ACC112 (cell line): ENCODE measurements around the gene TSPAN11.
"Not testable (repeated sequence)": the region's sequence is repeated elsewhere in the genome, so short reads cannot be mapped to it uniquely, and the experiment has no call there.

Experiments used
- H2AFZ ChIP-seq: fragments of 200-600 bp; sonication (generic); one replicate; pipeline ENCODE4 v1.6.0; 2017; ENCODE audit warnings: antibody characterized with exemption, low read length; ENCODE audit not compliant: unreplicated experiment
- H3K27ac ChIP-seq: fragments of 200-600 bp; sonication (generic); 2 replicates; pipeline ENCODE4 v1.5.1; 2014; ENCODE audit warnings: low read depth, mild to moderate bottlenecking, antibody characterized with exemption, low read length, moderate library complexity
- H3K27me3 ChIP-seq: fragments of 200-600 bp; sonication (generic); 2 replicates; pipeline ENCODE4 v1.6.1; 2014; ENCODE audit warnings: mild to moderate bottlenecking, antibody characterized with exemption, low read length, moderate library complexity, mixed read lengths; ENCODE audit not compliant: insufficient read depth
- H3K36me3 ChIP-seq: fragments of 200-600 bp; sonication (generic); 2 replicates; pipeline ENCODE4 v1.6.1; 2016; ENCODE audit warnings: mild to moderate bottlenecking, antibody characterized with exemption, low read length, moderate library complexity, mixed read lengths; ENCODE audit not compliant: insufficient read depth
- H3K4me1 ChIP-seq: fragments of 200-600 bp; sonication (generic); one replicate; pipeline ENCODE4 v1.6.1; 2016; ENCODE audit warnings: low read length, mixed read lengths; ENCODE audit not compliant: insufficient read depth, unreplicated experiment, control insufficient read depth
- H3K4me3 ChIP-seq: fragments of 200-600 bp; sonication (generic); 2 replicates; pipeline ENCODE4 v1.5.1; 2014; ENCODE audit warnings: mild to moderate bottlenecking, low read depth, low read length
- H3K79me2 ChIP-seq: fragments of 200-600 bp; sonication (generic); one replicate; pipeline ENCODE4 v1.6.0; 2016; ENCODE audit warnings: low read length; ENCODE audit not compliant: control insufficient read depth, unreplicated experiment, insufficient read depth

TSPAN11 gene

DNA sequence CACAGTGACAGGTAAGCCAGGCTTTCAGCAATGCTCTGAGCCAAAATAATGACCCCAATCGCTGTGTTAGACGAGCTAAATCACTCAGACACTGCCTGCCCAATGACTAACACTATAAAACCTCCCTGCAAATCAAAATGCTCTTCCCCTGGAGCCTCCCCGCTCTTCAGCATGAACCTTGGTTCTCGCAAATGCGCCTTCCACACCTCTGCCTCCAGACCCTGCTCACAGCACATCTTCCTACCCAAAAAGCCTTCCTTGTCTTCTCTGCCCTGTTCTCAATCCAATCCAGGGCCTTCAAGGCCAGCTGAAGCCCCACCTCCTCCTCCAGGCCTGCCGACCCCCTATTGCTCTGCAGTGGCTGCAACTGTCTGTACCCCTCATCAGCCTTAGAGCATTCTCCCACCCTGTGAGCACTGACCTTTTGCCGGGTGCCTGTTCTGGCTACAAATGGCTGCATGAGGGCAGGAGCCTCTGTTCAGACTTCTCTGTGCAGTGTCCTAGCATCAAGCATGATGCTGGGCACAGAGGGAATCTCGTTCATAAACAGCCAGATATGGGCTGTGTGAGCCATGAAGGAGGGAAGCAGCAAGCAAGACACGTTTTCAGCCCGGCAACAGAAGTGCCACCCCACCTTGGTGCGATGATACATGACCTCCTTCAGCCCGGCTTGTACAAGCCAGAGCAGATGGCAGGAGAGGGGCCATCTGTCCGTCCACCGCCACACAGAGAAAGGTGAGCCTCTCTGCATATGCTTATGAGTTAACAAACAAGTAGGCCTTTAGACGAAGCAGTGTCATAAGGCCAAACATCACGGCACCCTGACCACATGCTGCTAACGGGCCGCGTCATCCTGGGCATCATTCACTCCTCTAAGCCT is 82.7 kb downstream of the TSPAN11 start:
- no peak overlapping the region for H3K4me3 ChIP-seq
- H3K79me2 ChIP-seq: no peaks in the 10 kb centered on the region
- H3K36me3 ChIP-seq: no peaks in the 10 kb centered on the region
- H3K27me3 ChIP-seq: no peaks in the 10 kb centered on the region
- no peak overlapping the region for H2AFZ ChIP-seq
- no peak overlapping the region for H3K27ac ChIP-seq
- H3K4me1 ChIP-seq: peaks cover 18% of the 10 kb centered on the region

DNA sequence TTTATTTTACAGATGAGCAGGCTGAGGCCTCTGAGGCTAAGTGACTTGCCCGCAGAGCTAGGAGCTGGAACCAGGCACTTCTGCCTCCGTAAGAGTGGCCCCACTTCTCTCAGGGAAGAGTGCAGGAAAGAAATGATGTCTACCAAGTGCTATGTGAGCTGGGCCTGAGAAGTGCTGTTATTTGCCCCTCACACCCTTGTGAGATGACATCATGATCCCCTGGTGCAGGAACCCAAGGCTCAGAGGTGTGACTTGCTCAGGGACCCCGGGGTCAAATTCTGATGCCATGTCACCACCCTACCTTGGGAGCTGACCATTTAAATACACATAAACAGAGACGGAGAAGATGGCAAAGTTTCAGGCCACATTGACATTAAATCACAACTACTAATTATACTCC is 83.4 kb downstream of the TSPAN11 start:
- Histone ChIP-seq H3K27ac (no peak overlapping the region), H3K36me3 (no peaks in the 10 kb centered on the region), H3K4me3 (no peak overlapping the region), H2AFZ (no peak overlapping the region), H3K4me1 (peaks cover 17% of the 10 kb centered on the region), H3K79me2 (no peaks in the 10 kb centered on the region), H3K27me3 (0 out of 2 replicates have a peak, but pooled peaks cover 3% of the 10 kb centered on the region)

DNA sequence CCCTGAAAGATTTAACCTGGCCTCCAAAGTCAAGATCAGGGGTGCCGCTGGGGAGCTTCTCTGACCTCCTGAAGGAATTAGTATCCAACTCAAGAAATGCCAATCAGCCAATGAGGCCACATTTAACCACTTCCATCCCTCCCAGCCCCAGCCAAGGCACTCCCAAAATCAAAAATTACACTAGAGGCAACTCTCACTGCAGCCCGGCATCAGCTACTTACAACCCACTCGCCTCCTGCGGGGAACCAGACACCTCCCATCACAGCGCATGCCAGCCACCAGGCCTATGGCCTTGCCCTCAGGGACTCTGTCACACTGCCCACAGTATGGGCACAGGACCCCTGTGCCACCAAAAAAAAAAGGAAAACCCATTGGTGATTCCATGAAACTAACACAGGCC is 84.8 kb downstream of the TSPAN11 start:
- Histone ChIP-seq H3K27ac (no peak overlapping the region), H2AFZ (no peak overlapping the region), H3K79me2 (no peaks in the 10 kb centered on the region), H3K4me3 (no peak overlapping the region), H3K27me3 (0 out of 2 replicates have a peak, but pooled peaks cover 4% of the 10 kb centered on the region), H3K36me3 (no peaks in the 10 kb centered on the region), H3K4me1 (peaks cover 3% of the 10 kb centered on the region)

DNA sequence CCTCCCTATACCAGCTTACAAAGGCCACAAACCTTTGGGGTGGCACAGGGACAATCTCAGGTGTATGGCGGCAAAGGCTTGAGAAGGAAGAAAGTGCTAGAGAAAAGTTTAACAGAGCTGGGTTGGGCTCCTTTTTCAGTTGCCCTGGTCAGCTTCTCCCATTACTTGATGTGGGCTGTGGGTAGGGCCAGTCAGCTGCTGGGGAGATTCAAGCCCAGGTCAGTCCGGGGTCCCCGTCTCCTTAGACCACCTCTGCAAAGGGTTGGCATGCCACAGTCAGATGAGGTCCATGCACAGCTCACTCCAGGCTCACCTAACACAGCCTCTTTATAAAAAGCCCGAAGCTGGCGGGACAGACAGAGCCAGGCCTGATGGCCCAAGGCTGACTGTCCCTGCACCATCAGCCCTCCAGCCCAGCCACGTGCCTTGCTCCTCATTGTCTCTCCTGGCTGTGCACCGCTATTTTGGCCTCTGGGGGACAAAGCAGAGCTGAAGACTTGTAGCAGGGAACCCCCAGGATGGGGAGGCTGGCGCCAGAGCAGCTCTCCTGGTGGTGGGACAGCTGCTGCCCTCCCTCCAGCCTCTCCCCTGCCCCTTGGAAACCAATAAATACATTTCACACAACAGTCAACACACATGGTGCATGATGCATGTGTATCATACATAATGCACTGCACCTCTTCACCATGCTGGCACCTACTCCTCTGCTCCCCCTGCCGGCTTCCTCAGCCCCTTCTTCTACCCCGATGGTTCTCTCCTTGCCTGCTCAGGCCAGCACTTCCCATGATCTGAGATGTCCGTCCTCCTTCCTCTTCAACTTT is 85.4 kb downstream of the TSPAN11 start:
- H3K36me3 ChIP-seq: no peaks in the 10 kb centered on the region
- no peaks in the 10 kb centered on the region for H3K79me2 ChIP-seq
- H3K27me3 ChIP-seq: 0 out of 2 replicates have a peak, but pooled peaks cover 4% of the 10 kb centered on the region
- H3K4me3 ChIP-seq: no peak overlapping the region
- H3K4me1 ChIP-seq: no peaks in the 10 kb centered on the region
- no peak overlapping the region for H3K27ac ChIP-seq
- no peak overlapping the region for H2AFZ ChIP-seq

DNA sequence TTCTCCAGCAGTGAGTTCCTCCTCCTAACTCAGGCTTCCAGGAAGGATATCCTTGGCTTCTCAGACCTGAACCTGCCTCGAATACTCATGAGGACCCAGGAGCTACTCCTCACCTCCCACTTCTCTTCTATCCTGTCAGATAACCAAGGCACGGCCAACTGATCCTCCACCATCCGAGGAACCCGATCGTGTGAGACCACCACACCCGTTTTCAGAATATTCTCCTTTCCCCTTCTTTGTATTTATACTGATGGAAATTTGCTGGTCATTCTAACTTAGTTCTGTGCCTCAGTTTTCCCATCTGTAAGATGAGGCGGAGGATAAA is 86.0 kb downstream of the TSPAN11 start:
- not testable (repeated sequence) for H3K4me1 ChIP-seq, H2AFZ ChIP-seq, H3K4me3 ChIP-seq, H3K36me3 ChIP-seq, H3K27me3 ChIP-seq, H3K79me2 ChIP-seq, H3K27ac ChIP-seq

DNA sequence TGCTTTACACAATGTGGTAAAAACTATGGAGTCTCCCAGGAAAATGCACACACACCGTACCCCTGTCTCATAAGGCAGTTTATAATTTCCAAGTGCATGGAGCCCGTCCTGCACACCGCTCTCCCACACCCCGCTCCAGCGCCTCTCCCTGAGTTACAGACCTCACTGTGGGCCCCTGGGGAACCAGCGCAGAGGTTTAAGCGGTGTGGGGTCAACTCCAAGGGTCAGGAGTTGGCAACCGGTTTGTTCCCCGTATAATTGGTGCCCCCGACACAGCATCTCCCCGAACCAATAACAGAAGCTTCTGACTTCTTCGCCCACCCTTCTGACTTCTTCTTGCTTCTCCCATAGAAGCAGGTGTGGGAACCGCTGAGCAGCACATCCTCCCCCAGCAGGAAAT is 88.7 kb downstream of the TSPAN11 start:
- H3K27me3 ChIP-seq: 0 out of 2 replicates have a peak, but pooled peaks cover 4% of the 10 kb centered on the region
- no peaks in the 10 kb centered on the region for H3K36me3 ChIP-seq
- no peaks in the 10 kb centered on the region for H3K4me1 ChIP-seq
- no peak overlapping the region for H3K4me3 ChIP-seq
- no peak overlapping the region for H2AFZ ChIP-seq
- H3K27ac ChIP-seq: no peak overlapping the region
- H3K79me2 ChIP-seq: no peaks in the 10 kb centered on the region

DNA sequence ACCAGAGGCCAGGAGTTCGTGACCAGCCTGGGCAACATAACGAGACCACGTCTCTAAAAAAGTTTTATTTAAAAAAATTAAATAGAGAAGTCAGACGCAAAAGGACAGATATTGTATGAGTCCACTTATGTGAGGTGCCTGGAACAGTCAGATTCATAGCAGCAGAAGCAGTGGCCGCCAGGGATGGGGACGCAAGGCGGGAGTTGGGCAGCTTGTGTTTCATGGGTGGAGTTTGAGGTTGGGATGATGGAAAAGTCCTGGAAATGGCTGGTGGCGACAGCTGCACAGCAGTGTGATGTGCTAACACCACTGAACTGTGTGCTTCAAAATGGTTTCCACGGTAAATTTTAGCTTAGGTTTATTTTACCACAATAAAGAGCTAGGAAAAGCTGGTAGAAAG is 89.5 kb downstream of the TSPAN11 start:
- Histone ChIP-seq H3K36me3 (no peaks in the 10 kb centered on the region), H3K4me1 (no peaks in the 10 kb centered on the region), H3K79me2 (no peaks in the 10 kb centered on the region), H3K27ac (no peak overlapping the region), H3K4me3 (no peak overlapping the region), H3K27me3 (0 out of 2 replicates have a peak, but pooled peaks cover 4% of the 10 kb centered on the region), H2AFZ (no peak overlapping the region)

DNA sequence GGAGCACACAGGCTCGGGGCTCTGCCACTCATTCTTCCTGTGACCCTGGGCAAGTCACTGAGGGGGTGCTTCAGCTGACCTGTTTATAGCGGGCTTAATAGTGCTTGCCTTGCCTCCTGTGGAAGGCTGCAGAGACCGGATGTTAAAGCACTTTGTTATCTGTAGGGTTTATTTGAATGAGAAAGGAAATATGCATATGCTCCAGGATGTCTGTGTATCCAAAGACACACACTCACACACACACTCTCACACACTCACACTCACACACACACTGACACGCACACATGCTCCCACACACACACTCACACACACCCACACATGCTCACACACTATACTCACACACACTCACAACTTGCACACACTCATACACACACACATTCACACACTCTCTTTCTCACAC is 91.0 kb downstream of the TSPAN11 start:
- Histone ChIP-seq H3K27ac (no peak overlapping the region), H3K27me3 (0 out of 2 replicates have a peak, but pooled peaks cover 4% of the 10 kb centered on the region), H2AFZ (no peak overlapping the region), H3K36me3 (no peaks in the 10 kb centered on the region), H3K79me2 (no peaks in the 10 kb centered on the region), H3K4me3 (no peak overlapping the region), H3K4me1 (no peaks in the 10 kb centered on the region)

DNA sequence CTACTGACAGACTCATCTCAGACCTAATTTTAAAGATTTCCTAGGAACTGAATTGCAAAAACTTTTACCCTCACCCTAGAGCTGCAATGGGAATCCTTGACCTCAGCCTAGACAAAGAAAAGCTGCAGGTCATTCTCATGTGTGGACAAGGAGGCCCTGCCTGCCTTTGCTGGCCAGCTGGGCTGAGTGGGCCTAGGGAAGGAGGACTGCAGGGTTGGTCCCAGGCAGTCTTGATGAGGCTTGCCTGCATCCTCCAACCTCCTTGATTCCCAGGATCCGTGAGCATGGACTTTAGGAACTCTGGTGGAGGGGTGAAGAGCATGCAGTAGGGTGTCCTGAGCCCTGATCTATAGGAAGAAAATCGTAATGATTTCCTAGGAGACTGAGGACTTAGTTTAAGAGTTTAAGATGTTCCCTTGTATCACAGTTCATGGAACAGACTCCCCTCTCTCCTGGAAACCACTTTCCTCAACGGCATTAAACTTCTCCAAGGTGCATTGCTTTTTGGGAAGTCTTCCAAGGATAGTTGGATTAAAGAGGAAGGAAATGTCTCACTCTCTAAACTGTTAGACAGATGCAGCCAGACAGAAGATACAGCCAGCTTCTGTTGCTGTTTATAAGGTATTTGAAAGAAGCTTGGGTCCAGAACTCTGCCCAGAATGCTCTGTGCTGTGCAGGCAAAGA is 91.7 kb downstream of the TSPAN11 start:
- Histone ChIP-seq H3K4me1 (no peaks in the 10 kb centered on the region), H3K27ac (no peak overlapping the region), H3K4me3 (no peak overlapping the region), H3K79me2 (no peaks in the 10 kb centered on the region), H2AFZ (no peak overlapping the region), H3K36me3 (no peaks in the 10 kb centered on the region), H3K27me3 (0 out of 2 replicates have a peak, but pooled peaks cover 4% of the 10 kb centered on the region)

DNA sequence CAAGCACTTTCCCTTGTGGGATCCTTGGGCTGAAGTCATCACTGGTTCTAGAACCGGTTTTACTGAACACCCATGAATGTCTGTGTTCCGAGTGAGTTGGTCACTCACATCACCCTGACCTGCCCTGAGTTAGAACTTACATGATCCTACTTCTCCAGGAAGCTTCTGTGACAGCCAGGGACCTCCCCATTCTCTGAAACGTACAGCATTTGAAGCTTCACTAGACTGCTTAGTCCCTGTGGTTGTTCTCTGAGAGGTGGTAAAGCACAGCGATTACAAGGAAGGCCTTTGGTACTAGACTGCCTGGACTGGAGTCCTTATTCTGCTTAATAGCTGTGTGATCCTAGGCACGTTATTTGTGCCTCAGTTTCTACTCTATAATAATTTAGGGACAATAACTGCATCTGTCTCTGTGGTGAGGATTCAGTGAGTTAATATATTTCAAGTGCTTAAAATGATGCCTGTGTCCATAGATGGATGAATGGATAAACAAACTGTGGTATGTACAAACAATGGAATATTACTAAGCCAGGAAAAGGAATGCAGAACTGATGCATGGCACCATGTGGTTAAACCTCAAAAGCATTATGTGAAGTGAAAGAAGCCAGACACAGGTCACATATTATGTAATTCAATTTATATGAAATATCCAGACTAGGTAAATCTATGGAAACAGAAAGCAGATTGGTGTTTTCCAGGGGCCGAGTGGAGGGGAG is 92.4 kb downstream of the TSPAN11 start:
- Histone ChIP-seq H3K27me3 (0 out of 2 replicates have a peak, but pooled peaks cover 4% of the 10 kb centered on the region), H3K79me2 (no peaks in the 10 kb centered on the region), H3K27ac (no peak overlapping the region), H3K4me3 (no peak overlapping the region), H3K36me3 (no peaks in the 10 kb centered on the region), H3K4me1 (no peaks in the 10 kb centered on the region), H2AFZ (no peak overlapping the region)
